GM21515 (cell line): Measurements from ENCODE around the gene TMEM59L.

Experiments used
- ATAC-seq: cut with Tn5 transposase; IDR thresholded peaks from one replicate; pipeline ENCODE4 v1.9.1; 2021; ENCODE audit not compliant: unreplicated experiment

TMEM59L gene

GRCh38 chr19:18657590-18658365, 45.1 kb downstream of the TMEM59L start:
- ATAC-seq: no peak

- ATAC-seq: no peak
Observed at GRCh38 chr19:18658366-18658855, 45.7 kb downstream of the TMEM59L start.

- ATAC-seq: no peak
Observed at GRCh38 chr19:18659281-18660050, 46.8 kb downstream of the TMEM59L start.

GRCh38 chr19:18660051-18660910, 47.6 kb downstream of the TMEM59L start:
- no peak for ATAC-seq

- ATAC-seq: no peak
Observed at GRCh38 chr19:18660939-18661670, 48.4 kb downstream of the TMEM59L start.

- no peak for ATAC-seq
Observed at GRCh38 chr19:18662972-18663732, 50.5 kb downstream of the TMEM59L start.

- no peak for ATAC-seq
Observed at GRCh38 chr19:18663940-18664530, 51.4 kb downstream of the TMEM59L start.

- no peak for ATAC-seq
Observed at GRCh38 chr19:18665771-18666202, 53.1 kb downstream of the TMEM59L start.

GRCh38 chr19:18666317-18666716, 53.6 kb downstream of the TMEM59L start:
- ATAC-seq: no peak

GRCh38 chr19:18666784-18667183, 54.1 kb downstream of the TMEM59L start:
- no peak for ATAC-seq

GRCh38 chr19:18667531-18668251, 55.0 kb downstream of the TMEM59L start:
- no peak for ATAC-seq

- no peak for ATAC-seq
Observed at GRCh38 chr19:18668252-18668631, 55.6 kb downstream of the TMEM59L start.

- ATAC-seq: no peak
Observed at GRCh38 chr19:18668744-18669523, 56.3 kb downstream of the TMEM59L start.

- no peak for ATAC-seq
Observed at GRCh38 chr19:18669524-18669817, 56.8 kb downstream of the TMEM59L start.

- ATAC-seq: no peak
Observed at GRCh38 chr19:18669883-18670282, 57.2 kb downstream of the TMEM59L start.

- ATAC-seq: no peak
Observed at GRCh38 chr19:18670312-18670711, 57.6 kb downstream of the TMEM59L start.
